HG02798 (cell line): ENCODE results near the gene CREBRF.
"Not testable (repeated sequence)": the region's sequence is repeated elsewhere in the genome, so short reads cannot be mapped to it uniquely, and the experiment has no call there.

Experiments
- ATAC-seq: cut with Tn5 transposase; IDR thresholded peaks from one replicate; pipeline ENCODE4 v1.9.1; 2021; ENCODE audit warnings: mild to moderate bottlenecking; ENCODE audit not compliant: unreplicated experiment, poor library complexity

Gene CREBRF

DNA sequence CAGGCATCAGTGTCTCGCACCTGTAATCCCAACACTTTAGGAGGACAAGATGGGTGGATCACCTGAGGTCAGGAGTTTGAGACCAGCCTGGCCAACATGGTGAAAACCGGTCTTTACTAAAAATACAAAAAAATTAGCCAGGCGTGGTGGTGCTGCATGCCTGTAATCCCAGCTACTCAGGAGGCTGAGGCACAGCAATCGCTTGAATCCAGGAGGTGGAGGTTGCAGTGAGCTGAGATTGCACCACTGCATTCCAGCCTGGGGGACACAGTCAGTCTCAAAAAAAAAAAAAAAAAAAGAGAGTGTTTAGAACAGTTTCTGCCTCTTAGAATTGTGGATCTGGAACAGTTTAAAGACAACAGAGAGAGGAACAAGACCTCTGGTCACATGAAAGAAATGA, 20.3 kb downstream of the CREBRF start:
- not testable (repeated sequence) for ATAC-seq

DNA sequence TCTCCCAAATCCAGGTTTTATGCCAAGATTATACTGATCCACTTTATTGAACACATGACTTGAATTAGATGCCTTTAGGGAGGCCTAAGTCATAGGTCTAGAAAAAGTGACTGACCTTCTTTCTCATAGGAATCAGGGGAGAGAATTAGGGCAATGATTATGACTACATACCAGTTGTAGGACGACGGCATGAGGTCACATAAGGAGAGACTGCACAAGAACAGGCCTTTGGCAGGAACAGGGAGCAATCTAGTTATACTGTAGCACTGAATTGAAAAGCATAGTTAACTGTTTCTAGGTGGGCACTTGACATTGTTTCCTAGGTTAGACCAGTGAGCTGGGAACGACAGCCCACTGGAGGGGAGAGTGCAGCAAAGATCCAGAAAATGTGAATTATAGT, 22.7 kb downstream of the CREBRF start:
- ATAC-seq = no peak

DNA sequence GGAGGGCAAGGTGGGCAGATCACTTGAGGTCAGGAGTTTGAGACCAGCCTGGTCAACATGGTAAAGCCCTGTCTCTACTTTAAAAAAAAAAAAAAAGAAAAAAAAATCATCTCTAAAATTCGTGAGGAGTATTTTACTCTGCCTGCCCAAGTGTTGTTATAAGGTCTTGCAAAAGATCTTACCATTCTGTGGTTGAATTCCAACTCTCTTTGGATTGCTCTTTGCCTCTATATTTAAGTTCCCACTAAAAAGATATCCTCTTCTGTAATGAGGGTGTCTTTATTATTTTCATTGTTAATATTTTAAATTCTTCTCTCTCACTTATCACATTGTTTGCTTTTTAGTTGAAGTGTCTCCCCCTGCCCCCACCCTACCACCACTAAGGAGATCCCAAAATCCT, 33.4 kb downstream of the CREBRF start:
- ATAC-seq = no peak

DNA sequence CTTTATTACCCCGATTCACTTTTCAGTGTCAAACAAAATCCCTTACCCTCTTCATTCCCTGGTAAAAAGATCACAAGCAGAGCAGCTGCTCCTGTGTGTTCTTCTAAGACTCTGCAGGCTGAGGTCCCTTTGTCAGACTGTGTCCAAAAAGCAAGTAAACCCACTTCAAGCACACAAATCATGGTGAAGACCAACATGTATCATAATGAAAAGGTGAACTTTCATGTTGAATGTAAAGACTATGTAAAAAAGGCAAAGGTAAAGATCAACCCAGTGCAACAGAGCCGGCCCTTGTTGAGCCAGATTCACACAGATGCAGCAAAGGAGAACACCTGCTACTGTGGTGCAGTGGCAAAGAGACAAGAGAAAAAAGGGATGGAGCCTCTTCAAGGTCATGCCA, 34.5 kb downstream of the CREBRF start:
- ATAC-seq = no peak

DNA sequence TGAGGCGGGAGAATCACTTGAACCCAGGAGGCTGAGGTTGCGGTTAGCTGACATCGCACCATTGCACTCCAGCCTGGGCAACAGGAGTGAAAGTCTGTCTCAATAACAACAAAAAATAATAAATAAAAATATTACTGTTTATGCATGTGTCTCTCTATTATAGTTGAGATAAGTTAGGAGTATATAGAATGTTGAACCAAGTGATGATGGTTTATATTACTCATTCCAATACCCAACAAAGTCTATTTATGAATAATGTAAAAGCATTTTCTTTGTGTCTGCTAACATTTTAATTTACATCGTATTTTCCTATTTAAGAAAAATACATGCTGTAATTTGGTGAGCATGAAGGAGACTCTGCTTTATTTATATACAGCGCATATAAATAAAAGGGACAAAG, 35.8 kb downstream of the CREBRF start:
- no peak for ATAC-seq

DNA sequence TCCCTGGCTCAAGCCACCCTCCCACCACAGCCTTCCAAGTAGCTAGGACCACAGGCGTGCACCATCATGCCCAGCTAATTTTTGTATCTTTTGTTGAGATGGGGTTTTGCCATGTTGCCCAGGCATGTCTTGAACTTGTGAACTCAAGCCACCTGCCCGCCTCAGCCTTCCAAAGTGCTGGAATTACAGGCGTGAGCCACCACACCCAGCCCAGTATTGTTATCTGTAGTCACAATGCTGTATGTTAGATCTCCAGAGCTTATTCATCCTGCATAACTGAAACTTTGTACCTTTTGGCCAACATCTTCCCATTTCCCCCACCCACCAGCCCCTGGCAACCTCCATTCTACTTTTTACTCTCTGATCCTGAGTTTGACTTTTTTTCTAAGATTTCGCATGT, 37.5 kb downstream of the CREBRF start:
- no peak for ATAC-seq

DNA sequence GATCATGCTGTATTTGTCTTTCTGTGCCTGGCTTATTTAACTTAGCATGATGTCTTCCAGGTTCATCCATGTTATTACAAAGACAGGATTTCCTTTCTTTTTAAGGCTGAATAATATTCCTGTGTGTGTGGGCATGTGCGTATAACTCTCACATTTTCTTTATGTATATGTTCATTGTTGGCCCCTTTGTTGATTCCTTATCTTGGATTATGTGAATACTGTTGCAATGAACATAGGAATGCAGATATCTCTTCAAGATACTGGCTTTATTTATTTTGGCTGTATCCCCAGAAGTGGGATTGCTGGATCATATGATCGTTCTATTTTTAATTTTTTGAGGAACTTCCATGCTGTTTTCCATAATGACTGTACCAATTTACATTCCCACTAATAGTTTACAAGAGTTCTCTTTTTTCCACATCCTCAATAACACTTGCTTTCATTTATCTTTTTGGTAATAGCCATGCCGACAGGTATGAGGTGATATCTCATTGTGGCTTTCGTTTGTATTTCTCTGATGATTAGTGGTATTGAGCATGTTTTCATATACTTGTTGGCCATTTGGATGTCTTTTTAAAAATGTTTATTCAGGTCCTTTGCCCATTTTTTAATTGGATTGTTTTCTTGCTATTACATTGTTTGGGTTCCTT, 38.0 kb downstream of the CREBRF start:
- ATAC-seq = no peak

DNA sequence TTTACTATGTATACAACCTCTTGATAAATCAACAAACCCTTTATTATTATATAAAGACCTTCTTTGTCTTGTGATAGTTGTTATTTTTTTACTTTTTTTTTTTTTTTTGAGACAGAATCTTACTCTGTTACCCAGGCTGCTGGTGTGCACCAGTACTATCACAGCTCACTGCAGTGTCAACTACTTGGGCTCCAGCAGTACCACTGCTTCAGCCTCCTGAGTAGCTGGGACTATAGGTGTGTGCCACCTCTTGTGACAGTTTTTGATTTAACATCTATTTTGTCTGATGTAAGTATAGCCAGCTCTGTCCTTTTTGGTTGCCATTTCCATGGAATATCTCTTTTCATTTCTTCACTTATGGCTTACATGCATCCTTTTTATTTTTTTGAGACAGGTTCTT, 42.6 kb downstream of the CREBRF start:
- no peak for ATAC-seq

DNA sequence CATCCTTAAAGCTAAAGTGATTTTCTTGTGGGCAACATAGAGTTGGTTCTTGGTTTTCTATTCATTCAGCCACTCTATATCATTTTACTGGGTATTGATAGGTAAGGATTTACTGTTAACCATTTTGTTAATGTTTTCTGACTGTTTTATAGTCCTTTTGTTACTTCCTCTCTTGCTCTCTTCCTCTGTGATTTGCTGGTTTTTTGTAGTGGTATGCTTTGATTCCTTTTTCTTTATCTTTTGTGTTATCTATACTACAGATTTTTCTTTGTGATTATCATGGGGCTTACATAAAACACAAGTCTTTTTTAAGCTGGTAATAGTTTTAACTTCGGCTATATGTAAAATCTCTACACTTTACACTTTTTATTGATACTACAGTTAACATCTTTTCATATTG, 43.3 kb downstream of the CREBRF start:
- no peak for ATAC-seq

DNA sequence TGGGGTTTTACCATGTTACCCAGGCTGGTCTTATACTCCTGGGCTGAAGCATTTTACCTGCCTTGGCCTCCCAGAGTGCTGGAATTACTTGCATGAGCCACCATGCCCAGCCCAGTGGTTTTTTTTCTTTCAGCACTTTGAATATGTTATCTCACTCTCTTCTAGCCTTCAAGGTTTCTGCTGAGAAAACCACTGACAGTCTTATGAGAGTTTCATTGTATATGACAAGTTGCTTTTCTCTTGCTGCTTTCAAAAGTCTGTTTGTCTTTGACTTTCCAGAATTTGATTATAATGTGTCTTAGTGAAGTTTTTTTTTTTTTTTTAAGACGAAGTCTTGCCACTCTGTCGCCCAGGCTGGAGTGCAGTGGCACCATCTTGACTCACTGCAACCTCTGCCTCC, 45.1 kb downstream of the CREBRF start:
- ATAC-seq = no peak

DNA sequence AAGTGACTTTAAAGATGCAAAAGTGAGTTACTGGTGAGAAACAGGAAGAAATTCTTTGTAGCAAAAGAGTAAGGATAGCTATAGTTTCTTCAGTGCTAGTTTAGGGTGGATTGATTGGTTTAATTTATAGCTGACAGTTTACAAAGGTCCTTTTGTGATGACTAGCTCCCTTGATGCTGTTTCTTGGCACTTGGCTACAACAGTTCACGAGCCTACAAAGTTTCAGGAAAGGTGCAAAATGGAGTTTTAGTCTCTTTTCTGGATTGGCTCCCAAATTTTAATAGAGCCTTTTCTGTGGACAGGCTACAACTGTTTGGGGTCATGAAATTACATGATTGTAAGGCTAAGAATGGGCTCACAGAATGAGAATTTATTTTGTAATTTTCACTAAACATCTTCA, 47.3 kb downstream of the CREBRF start:
- no peak for ATAC-seq

DNA sequence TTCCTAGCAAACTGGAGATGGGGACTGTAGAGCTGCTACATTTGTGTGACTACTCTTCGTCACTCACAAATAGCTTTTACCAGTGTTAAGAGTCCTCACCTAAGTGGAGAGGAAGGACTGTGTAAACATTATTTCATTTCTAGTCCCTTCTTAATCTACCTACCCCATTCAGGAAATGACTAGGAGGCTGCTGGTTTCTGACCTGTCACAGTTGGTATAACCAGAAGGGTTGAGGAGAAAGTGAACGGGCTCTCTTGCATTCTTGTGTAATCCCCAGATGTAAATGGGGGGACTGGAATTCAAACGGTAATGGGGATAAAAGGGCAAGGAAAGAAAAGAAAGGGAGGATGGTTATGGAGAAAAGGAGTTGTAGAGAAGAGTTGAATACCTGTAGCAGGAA, 52.8 kb downstream of the CREBRF start:
- no peak for ATAC-seq

DNA sequence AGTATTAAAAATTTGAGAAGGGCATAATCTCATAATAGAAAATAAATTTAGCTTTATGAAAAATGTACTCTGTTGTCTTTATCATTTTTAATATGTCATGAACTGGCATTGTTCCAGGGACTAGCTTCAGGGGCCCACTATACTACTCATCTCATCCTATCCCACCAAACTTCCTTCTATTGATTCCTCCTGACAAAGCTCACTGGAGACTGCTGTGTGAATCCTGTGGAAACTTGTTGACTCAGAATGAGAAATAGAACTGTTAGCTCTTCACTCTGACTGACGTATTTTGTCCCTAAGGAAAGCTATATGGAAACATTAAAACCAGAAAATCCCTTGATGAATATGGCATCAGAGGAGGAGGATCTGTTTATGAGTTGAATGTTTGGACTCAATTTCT, 58.4 kb downstream of the CREBRF start:
- ATAC-seq = no peak

DNA sequence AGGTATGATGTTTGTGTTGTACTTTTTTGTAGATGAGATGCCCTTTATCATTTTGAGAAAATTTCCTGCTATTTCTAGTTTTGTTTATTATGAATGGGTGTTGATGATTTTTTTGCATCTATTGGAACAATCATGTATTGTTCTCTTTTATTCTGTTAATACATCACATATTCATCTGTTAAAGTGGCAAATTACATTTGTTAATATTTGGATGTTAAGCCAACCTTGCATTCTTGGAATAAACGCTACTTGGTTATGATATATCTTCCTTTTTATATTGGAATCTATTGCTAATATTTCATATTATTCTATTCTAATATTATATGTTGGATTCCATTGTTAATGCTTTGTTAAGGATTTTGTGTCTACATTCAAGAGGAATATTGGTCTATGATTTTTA, 63.6 kb downstream of the CREBRF start:
- no peak for ATAC-seq

DNA sequence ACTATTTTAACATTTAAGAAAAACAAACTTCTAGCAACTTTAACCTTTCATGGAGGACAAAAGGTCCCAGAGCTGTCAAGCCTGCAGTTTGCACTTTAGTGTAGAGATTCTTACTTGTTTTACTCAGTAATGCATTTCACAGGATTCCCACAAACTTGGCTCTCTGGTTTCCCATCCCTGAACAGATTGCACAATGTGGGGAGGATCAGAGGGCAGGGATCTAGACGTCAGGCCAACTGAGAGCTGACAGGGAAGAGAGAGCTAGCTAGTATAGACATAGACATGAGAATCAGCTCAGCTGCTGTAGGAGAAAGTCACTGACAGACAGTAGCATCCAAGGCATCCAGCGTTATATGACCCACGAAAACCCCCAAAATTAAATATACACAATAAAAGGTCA, 67.3 kb downstream of the CREBRF start:
- no peak for ATAC-seq

DNA sequence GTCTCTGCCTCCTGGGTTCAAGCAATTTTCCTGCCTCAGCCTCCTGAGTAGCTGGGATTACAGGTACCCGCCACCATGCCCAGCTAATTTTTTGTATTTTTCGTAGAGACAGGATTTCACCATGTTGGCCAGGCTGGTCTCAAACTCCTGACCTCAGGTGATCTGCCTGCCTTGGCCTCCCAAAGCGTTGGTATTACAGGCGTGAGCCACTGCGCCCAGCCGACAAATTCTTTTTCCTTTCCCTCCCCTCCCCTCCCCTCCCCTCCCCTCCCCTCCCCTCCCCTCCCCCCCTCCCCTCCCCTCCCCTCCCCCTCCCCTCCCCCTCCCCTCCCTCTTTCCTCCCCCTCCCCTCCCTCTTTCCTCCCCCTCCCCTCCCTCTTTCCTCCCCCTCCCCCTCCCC, 76.0 kb downstream of the CREBRF start:
- not testable (repeated sequence) for ATAC-seq

DNA sequence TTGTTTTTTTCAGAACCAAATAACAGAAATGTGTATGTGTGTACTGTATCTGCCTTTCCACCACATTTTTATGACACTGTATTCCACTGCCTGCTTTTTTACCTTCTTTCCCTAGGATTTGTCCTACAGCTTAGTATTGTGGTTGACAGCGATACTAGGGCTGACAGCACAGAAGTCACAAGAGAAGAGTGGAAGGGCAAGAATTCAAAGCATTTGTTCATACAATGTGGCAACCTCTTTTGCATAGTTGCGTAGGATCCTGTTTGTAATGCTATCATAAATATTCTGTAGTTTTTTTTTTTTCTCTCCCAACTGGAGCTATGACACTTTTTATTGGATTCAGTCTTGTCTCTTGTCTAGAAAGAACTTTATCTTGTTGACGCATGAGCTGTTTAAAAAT, 82.6 kb downstream of the CREBRF start:
- ATAC-seq = no peak

DNA sequence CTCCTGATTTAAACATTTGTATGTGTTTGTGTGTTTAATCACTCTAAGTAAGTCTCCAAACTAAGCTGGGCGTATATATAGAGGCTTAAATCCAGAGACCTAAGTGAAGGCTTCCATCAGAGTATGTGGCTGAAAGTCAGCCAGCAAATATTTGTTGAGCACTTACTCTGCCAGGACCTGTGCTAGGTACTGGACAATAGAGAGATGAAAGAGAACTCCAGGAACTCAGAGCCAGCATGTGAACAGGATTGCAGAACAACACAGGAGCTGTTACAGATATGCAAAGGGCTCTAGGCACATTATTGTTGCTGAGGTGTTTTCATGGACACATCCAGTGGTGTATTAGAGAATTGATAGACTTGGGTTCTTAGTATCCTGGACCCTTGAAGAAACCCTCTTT, 83.5 kb downstream of the CREBRF start:
- ATAC-seq = no peak

DNA sequence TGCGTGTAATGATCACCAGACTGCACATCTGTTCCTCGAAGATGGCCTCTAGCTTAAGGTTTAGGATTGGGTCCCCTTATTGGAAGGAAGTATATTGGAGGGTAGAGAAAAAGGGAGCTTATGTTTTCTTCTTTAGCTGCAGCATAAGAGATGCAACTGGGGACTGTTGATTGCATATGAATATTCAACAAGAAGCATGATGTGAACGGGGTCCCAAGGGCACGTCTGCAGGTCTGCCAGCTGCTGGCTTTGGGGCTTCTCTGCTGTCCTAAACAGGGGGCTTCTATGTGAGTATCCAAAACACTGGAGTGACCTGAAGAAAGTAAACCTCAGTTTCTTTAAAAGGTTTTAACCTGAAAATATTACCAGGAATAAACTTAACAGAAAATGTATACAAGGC, 84.6 kb downstream of the CREBRF start:
- no peak for ATAC-seq

DNA sequence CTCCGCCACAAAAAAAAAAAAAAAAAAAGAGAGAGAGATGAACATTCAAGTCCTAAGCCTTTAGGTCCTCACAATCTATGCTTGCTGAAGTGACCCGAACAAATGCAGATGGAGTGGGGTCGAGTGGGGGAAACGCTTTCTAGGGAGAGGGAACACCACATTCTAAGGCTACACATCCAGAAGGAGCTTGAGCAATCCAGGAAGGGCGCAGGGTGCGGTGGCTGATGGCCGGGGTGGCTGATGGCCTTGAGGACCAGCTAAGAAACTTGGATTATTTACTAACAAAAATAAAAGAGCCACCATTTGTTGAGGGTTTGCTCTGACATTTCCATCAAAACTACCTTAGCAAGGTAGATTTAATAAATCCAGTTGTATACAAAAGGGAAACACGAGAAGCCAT, 87.4 kb downstream of the CREBRF start:
- no peak for ATAC-seq

DNA sequence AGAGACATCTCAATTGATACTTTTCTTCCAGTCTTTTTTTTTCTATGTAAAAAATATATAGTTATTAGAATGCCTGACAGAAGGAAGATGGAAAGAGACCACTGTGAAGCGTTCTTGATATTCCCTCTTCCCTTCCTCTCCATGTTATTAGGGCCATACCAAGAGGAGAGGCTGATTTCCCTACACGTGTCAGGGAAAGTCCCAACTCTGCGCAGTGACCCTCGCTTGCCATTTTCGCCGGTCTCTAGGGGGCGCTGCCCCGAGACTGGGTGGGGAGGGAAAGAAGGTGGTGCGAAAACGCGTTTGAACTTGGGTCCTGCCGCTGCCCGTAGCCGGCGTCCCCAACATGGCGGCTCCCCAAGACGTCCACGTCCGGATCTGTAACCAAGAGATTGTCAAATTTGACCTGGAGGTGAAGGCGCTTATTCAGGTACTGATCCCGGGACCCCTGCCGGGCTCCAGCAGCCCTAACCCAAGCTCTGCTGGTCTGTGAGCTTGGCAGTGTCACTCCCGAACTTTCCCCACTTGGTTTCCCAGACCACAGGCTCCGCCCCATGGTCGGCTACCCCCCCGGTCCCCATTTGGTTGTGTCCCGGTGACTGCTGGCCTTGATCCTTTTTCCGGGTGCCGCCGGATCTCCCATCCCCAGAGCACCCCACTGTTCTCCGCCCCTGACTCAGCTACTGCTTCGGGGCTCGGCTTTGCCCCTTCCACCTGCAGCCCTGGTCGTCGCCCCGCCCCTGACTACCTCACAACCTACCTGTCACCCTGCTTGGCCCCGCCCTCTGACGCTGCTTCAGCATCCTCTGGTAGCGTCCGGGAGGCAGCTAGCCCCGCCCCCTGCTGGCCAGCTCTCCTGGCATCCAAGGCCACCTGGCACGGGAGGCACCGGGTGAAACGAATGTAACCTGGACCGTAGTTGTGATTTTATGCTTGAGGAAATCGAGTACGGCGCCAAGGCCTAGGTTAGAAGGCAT, 88.3 kb downstream of the CREBRF start, which contains the start of gene BNIP1:
Gene BNIP1, plus strand, starts transcription at position 332 of the 977 bp plus-strand sequence. Its CDS starts 15 bp downstream, at position 347.
- ATAC-seq = peak; percentile 90

DNA sequence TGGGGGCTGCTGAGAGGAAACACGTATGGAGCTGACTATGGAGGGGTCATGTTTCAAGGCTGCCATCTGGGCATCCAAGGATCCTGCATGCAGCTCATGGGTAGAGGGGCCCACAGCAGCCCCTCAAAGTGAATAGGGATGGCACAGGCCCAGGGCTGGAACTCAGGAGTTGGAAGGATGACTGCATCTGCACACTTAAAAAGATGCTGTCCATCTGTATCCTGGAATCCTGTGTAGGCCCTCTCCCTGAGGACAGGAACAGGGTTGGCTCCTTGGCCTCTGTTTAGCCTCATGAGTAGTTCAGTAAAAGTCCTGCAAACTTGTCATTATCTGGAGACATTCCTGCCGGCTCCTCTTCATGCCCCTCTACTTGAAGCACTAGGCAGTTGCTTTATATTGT, 92.2 kb downstream of the CREBRF start:
- no peak for ATAC-seq
